Kidney tubule cell (primary cell): Measurements from ENCODE around the gene FAM177A1.
A peak's percentile ranks its signal among the peaks of the same experiment; 100 is the strongest.
"Not testable (repeated sequence)": the region's sequence is repeated elsewhere in the genome, so short reads cannot be mapped to it uniquely, and the experiment has no call there.

Source experiments
- DNase-seq: peaks from one replicate; pipeline ENCODE4 v3.0.0-alpha.2; 2018; ENCODE audit warnings: low spot score

Gene FAM177A1

DNA sequence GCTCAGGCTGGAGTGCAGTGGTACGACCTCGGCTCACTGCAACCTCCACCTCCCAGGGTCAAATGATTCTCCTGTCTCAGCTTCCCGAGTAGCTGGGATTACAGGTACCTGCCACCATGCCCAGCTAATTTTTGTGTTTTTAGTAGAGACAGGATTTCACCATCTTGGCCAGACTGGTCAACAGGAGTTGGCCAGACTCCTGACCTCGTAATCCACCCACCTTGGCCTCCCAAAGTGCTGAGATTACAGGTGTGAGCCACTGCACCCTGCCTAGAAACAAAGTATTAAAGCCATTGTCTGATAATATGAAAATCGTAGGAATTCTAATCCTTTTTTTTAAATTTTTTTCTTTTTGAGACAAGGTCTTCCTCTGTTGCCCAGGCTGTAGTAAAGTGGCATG lies 19.7 kb downstream of the FAM177A1 start:
- DNase-seq: not testable (repeated sequence)

DNA sequence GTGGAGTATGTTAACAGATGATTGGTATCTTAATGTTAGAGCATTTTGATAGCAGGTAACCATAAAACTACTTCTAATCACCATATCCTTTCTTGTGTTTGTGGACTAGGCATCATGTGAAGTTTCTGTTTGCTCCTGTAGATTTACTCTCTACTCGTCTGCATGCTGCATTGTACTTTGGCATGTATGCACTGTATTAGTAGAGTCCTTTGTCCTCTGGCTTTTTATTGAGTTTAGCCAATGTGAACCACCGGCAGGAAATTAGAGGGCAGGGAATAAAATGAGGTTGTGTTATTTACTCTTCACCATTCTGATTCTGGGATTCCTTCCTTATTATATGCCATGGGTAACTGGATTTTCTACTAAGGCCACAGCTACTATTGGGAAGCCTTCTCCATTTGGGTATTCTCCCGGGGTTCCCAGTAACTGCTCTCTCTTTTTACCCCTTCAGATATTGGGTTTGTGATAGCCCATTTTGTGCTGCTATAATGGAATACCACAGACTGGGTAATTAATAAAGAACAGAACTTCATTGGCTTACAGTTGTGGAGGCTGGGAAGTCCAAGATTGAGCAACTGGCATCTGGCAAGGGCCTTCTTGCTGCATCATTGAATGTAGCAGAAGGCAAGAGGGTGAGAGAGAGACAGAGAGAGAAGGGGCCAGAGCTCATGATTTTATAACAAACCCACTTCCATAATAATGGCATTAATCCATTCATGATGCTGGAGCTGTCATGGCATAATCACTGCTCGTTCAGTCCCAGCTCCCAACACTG lies 22.4 kb downstream of the FAM177A1 start:
- DNase-seq: no peak

DNA sequence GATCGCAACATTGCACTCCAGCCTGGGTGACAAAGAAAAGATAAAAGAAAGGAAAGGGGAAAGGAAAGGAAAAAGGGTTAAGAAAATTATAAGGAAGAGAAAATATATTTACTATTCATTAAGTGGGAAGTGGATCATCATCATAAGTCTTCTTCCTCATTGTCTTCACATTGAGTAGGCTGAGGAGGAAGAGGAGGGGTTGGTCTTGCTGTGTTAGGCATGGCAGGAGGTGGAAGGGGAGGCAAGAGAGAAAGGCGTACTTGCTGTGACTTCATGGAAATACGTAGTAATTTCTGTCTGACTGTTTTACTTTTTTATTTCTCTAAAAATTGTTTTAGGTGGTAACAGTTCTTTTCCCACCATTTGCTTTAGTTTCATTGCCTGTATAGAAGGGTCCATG lies 26.2 kb downstream of the FAM177A1 start:
- no peak for DNase-seq

DNA sequence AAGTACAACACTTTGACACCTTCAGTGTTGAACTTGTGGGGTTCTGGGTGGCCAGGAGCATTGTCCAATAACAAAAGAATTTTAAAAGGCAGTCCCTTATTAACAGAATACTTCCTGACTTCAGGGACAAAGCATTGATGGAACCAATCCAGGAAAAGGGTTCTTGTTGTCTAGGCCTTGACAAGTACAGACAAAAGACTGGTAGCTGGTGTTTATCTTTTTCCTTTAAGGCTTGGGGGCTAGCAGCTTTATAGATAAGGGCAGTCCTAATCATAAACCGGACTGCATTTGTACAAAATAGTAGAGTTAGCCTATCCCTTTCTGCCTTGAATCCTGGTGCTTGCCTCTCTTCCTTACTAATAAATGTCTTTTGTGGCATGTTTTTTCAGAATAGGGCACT lies 27.4 kb downstream of the FAM177A1 start:
- no peak for DNase-seq

DNA sequence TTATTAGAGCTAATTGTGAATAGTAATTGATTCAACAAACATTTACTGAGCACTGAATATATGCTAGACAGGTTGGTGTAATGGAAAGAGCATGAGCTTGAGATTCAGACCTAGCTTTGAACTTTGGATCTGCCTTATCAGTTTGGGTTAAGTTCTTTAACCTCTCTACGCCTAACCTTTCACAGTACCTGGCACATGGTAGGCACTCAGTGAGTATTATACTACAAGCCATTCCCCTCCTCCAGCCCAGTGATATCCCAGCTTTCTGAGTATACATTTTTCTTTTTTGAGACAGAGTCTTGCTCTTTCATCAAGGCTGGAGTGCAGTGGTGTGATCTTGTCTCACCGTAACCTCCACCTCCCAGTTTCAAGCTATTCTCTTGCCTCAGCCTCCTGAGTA lies 32.0 kb downstream of the FAM177A1 start:
- DNase-seq: no peak

DNA sequence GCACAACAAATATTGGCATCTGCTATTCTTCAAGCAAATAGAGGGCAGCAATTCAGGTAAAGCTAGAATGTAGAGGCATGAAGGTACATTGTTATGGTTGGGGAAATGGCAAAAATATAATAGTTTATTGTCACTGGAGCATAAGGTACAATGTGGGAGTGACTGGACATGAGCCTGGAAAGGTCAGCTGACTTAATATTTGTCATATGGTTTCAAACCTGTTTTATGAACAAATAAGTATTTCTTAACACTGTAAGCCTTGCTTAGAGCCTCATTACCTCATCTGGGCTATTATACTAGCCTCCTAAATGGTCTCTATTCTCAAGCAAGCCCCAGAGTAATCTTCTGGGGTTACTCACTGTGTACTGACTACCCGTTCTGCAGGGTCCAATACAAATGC lies 33.7 kb downstream of the FAM177A1 start:
- no peak for DNase-seq

DNA sequence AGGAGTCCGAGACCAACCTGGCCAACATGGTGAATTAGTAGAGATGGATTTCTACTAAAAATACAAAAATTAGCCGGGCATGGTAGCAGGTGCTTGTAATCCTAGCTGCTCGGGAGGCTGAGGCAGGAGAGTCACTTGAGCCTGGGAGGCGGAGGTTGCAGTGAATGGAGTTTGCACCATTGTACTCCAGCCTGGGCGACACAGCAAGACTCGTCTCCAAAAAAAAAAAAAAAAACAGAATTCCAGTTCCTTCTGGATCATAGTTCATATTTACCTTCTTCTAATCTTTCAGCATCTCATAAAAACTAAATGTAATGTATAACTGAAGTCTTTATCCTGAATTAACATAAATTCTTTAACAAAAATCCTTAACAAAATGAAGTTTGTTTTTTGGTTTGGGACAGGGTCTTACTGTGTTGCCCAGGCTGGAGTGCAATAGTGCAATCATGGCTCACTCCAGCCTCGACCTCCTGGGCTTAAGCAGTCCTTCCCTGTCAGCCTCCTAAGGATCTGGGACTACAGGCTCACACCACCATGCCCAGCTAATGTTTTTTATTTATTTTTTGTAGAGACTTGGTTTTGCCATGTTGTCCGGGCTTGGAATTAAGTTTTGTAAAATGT lies 37.6 kb downstream of the FAM177A1 start:
- DNase-seq: no peak

DNA sequence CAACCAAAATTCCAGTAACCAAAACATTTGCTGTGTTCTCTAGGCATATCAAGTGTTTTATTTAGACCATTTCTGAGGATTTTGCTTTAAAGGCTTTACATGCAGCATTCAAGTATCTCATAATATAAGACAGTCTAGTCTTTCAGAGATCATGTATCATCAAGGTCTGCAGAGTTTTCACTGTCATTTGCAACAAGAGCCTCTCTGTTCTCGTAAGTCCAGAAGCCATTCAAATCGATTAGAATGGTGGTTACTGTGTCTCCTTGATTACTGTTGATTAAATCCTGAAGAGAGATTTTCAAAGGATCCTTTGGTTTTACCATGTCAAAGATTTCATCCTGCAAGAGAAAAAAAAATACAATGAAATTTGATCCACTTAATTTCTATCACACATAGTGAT lies 39.4 kb downstream of the FAM177A1 start:
- no peak for DNase-seq

DNA sequence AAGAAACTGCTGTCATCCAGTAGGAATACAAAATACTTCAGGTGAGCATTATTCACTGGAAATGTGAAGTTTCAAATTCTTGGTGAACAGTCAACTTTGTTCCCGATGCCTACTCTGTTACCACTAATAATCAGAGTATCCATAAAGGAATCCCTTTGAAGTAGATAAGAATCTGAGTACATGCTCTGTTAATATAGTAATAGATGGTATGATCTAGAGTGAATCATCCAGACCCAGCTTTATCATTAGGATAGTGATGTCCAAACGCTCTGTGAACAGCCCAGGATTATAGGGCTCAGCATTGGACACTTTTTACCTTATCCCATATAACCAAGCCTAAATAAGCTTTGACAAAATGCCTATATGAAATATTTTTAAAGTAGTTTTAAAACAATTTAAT lies 42.4 kb downstream of the FAM177A1 start:
- DNase-seq: no peak

DNA sequence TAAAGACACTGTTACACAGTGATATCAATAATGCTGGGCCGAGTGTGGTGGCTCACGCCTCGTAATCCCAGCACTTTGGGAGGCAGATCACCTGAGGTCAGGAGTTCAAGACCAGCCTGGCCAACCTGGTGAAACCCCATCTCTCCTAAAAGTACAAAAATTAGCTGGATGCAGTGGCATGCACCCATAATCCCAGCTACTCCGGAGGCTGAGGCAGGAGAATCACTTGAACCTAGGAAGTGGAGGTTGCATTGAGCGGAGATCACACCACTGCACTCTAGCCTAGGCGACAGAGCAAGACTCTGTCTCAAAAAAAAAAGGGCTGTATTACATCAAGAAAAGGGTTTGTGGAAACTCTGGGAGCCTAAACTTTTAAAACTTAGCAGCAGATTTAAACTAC lies 48.6 kb downstream of the FAM177A1 start:
- DNase-seq: not testable (repeated sequence)

DNA sequence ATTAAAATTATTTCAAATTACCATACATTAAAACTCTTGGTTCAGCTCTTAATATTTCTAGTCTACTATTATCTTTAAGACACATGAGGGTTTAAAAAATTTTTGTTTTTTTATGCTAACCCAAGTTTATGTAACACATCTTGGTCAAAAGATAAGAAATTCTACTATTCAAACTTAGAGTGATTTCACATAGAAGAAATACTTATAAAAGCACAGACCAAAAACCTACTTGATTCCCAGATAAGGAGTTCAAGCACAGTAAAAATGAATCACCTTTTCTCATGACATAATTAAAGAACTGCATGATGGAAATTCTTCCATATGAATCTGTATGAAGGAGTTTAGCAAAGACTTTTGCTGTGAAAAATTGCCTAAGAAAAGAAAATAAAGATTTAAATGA lies 61.8 kb downstream of the FAM177A1 start:
- no peak for DNase-seq

DNA sequence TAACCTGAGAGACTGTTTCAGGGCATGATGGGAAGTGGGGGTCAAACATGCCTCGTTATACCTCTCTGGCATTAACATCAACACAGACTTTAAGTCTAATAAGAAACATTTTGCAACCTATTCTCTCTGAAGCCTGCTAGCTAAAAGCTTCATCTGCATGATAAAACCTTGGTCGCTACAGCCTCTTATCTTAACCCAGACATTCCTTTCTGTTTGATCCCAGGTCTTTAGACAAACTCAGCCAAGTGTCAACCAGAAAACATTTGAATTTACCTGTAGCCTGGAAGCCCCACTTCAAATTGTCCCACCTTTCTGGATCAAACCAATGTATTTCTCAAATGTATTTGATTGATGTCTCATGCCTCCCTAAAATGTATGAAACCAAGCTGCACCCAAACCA lies 66.6 kb downstream of the FAM177A1 start:
- no peak for DNase-seq

DNA sequence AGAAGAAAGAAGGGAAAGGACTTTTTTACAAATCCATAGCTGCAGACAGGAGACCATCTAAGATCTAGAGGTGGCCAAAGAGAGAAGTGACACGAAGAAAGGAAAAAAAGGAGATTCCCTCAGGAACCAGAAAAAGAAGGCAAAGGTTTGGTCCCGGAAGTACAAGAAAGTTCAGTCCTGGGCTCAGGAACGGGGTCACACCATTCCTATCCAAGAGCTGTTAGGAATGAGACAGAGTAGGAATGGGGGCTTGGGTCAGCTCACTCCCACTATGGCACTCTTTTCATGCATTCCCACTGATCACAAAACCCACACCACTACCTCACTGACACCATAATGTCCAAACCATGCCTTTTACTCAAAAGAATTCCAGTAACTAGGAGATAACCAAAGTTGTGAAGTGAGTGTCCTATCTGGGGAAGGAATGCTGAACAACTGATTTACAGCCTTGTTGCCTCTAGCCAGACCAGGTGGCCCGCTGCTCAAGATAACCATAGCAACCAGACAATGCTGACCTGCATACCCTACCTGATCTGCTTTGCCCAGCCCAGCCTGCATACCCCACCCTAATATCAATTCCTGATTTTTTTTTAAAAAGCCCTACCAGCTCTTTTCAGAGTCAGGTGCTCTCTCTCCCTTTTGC lies 67.4 kb downstream of the FAM177A1 start:
- no peak for DNase-seq

DNA sequence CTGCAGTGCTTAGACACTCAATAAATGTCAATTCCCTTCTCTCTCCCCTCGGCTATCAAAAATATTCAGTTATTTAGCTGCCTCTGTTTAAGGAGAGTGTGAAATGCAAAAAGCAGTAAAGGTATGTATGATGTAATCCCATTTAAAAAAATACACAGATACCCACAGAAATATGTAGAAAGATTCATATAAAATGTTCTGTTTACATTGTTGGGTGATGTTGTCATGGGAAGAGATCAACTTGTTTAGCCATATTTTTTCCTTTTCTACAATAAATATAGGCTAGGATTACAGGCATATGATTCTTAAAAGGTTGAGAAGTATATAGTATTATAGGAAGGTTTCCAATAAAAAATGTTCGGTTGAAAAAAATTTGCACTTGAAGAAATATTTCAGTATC lies 68.0 kb downstream of the FAM177A1 start:
- DNase-seq: no peak

DNA sequence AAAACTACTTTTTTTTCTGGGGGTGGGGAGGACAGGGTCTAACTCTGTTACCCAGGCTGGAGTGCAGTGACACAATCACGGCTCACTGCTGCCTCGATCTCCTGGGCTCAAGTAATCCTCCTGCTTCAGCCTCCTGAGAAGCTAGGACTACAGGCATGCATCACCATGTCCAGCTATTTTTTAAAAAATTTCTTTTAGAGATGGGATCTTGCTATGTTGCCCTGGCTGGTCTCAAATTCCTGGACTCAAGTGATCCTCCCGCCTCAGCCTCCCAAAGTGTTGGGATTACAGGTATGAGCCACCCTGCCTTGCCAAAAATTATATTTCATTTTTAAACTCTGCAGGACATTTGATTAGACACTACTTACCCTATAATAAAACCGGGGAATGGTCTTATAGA lies 70.2 kb downstream of the FAM177A1 start:
- no peak for DNase-seq

DNA sequence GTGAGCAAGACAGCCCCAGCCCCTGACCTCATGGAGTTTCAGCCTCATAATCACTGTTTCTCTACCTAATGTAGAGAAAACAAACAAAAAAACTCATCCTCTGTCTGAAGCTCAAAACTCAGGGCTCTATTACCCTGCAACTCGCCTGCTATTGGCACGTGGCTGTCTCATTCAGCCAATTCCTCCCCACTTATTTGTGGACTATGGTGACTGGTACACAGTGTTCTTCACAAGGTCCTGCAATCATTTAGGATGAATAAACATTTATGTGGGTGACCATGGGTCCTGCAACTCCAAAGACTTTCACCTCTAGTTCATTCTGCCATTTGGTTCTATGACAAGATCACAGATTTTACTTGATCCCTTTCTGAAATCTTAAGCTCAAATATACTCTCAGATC lies 71.0 kb downstream of the FAM177A1 start:
- no peak for DNase-seq

DNA sequence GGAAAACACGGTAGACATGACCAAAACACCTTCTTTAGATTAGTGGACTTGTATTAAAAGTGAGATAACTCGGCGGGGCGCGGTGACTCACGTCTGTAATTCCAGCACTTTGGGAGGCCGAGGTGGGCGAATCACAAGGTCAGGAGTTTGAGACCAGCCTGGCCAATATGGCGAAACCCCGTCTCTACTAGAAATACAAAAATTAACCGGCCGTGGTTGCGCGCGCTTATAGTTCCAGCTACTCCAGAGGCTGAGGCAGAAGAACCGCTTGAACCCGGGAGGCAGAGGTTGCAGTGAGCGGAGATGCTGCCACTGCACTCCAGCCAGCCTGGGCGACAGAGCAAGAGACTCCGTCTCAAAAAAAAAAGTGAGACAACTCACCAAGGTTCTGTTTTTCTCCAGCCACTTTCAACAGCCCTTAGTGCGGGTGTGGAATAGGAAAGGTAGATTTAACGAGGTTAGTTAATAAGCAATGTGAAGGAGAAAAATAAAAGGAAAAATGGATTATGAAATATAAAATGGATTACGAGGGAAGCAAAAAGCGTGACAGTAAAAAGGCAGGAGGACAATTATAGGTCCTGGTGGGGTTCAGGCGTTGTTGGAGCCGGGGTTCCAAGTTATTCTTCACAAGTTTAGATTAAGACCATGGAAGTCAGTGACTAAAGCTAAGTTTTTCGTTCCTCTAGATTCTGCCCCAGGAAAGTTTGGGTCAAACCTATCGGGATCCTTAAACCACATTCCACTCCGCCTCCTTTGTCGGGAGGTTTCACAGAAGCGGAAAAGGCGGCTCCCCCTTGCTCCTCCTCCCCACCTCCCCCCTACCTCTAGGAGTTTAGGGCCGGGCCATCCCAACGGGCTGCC lies 75.2 kb downstream of the FAM177A1 start:
- DNase-seq: no peak

DNA sequence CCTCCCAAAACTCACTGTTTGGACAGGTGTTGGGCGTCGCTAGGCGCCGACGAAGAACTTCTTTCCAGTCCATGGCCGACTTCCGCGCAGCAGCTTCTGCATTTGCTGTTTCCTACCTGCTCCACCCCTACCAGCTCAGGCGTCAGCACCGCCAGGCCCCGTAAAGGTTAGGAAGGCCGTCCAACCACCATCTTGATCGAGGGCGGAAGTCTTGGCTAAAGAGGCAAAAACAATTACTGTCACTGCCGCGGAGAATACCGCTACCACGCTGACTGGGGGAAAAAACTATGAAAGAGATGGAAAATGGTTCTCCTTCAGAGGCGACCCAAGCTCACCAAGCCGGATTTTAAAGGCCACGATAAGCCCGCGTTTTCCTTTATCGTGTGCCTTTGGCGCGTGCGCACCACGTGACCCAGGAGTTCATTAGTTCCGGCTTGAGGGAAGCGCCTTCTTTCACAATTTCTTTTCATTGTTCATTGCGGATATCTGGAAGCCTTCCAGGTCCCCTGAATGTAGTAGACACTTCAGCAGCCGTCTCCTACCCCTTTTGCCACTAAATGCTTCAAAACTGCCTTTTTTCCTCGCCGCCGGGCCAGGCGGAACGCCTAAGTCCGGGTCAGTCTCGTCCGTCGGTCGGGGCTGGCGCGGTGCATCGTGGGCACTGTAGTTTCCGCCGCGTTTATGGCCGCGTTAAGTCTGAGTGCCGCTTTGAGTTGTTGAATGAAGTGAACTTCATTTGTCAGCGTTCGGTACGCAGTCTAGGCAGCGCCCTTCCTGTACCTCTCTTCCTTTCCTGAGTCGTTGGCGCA lies 76.0 kb downstream of the FAM177A1 start, which contains the start of the genes PPP2R3C and PRORP:
PPP2R3C (minus strand) TSS at position 104 of the 809 bp plus-strand sequence; CDS start at position 73, 31 bp downstream.
PRORP (plus strand) TSS at position 666 of the 809 bp plus-strand sequence. CDS start 694 bp downstream, outside the sequence.
- peak; percentile 99 for DNase-seq

DNA sequence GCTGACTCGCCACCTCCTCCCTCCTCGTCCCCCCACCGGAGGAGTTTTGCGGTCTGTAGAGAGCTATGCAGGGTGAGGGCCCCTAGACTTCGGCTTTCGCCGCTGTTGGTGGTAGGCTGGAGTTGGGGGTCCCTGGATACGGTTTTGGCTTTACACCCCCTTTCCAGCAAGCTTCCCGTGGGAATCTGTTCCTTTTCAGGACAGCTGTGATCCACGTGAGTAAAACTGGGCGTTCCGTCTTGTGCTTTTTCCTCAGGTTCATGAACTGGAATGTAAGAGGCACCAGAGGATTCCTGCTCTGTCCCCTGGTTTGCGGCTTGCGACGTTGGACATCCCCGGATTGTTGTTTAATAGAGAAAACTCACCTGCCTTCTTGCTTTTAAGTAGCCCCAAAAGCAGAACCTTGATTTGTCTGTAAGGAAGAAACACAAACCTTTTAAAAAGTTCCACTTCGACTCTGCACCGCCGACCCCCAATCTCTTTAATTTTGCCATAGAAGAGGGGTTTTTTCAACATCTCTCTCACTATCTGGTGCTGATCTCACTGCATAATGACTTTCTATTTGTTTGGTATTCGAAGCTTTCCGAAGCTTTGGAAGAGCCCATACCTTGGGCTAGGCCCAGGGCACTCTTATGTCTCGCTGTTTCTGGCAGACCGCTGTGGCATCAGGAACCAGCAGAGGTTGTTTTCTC lies 76.8 kb downstream of the FAM177A1 start:
- DNase-seq: peak; percentile 22

DNA sequence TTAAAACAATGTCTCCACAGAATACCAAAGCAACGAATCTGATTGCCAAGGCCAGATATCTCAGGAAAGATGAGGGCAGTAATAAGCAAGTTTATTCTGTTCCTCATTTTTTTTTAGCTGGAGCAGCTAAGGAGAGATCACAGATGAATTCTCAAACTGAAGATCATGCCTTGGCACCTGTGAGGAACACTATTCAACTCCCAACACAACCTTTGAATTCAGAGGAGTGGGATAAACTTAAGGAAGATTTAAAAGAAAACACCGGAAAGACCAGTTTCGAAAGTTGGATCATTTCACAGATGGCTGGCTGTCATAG lies 77.3 kb downstream of the FAM177A1 start:
- peak; percentile 9 for DNase-seq

DNA sequence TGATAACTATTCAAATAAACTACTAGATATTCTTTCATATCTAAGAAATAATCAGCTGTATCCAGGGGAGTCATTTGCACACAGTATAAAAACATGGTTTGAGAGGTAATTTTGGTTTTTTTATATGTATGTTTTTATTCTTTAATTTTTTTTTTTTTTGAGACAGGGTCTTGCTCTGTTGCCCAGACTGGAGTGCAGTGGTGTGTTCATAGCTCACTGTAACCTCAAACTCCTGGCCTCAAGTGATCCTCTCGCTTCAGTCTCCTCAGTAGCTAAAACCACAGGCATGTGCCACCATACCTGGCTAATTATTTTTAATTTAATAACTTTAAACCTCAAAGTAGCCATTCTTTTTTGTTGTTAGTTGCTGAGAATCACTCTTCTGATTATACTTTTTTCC lies 78.1 kb downstream of the FAM177A1 start:
- peak; percentile 14 for DNase-seq
